ENCODE measurements around the gene NFKB1. TPM values are rescaled to one million over a fixed set of nuclear protein-coding genes. Genes with fewer than 3 reads are reported as not detected.

The NFKB1 gene
- total RNA-seq, 1 donor from 2014 or later: 19.0 TPM

DNA sequence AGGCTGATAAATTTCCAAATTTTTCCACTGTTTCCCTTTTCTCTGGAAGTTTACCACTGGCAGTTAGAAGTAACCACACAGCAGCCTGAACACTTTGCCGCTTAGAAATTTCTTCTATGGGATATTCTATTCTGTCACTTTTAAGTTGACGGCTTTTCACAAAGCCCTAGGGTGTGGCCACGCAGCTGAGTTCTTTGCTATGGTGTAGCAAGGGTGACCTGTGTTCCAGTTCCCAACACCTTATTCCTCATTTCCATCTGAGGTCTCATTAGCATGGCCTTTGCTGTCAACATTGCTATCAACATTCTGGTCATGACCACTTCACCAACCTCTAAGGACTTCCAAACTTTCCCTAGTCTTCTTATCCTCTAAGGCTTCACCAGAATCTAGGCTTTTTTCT, 45.4 kb upstream of the NFKB1 start:
- no peak for DNase-seq (ENCODE audit: low read depth)
- Histone ChIP-seq H3K4me3 (ENCODE audit: low read depth, low read length) (no peak overlapping the region), H3K27me3 (ENCODE audit: control insufficient read depth, insufficient read depth, low read length) (no peaks in the 10 kb centered on the region), H3K36me3 (ENCODE audit: control insufficient read depth, insufficient read depth, low read length) (no peaks in the 10 kb centered on the region)
- FAIRE-seq: no peak
- TF ChIP-seq, protein P1, sequence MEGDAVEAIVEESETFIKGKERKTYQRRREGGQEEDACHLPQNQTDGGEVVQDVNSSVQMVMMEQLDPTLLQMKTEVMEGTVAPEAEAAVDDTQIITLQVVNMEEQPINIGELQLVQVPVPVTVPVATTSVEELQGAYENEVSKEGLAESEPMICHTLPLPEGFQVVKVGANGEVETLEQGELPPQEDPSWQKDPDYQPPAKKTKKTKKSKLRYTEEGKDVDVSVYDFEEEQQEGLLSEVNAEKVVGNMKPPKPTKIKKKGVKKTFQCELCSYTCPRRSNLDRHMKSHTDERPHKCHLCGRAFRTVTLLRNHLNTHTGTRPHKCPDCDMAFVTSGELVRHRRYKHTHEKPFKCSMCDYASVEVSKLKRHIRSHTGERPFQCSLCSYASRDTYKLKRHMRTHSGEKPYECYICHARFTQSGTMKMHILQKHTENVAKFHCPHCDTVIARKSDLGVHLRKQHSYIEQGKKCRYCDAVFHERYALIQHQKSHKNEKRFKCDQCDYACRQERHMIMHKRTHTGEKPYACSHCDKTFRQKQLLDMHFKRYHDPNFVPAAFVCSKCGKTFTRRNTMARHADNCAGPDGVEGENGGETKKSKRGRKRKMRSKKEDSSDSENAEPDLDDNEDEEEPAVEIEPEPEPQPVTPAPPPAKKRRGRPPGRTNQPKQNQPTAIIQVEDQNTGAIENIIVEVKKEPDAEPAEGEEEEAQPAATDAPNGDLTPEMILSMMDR (IDR thresholded peaks at IDR 0.05; ENCODE audit: insufficient read depth, low read length, severe bottlenecking): no peak

DNA sequence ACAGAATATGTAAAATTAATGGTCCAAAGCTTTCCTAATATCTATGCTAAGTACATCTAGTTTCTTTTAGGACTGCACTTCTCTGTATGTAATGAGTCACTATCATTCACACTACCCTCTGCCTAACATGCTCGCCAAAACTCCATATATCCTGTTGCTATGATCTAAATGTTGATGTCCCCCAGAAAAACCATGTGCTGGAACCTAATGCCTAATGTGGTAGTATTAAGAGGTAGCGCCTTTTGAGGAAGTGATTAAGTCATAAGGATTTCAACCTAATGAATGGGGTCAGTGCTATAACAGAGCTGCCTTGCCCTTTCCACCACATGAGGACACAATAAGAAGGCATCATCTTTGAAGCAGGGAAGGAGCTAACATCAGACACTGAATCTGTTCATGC, 34.9 kb upstream of the NFKB1 start:
- Histone ChIP-seq H3K27me3 (ENCODE audit: control insufficient read depth, insufficient read depth, low read length) (no peaks in the 10 kb centered on the region), H3K4me3 (ENCODE audit: low read depth, low read length) (no peak overlapping the region), H3K36me3 (ENCODE audit: control insufficient read depth, insufficient read depth, low read length) (no peaks in the 10 kb centered on the region)
- DNase-seq (ENCODE audit: low read depth) (peak; percentile 70), FAIRE-seq (no peak)
- TF ChIP-seq, protein P1 (IDR thresholded peaks at IDR 0.05; ENCODE audit: insufficient read depth, low read length, severe bottlenecking): no peak

DNA sequence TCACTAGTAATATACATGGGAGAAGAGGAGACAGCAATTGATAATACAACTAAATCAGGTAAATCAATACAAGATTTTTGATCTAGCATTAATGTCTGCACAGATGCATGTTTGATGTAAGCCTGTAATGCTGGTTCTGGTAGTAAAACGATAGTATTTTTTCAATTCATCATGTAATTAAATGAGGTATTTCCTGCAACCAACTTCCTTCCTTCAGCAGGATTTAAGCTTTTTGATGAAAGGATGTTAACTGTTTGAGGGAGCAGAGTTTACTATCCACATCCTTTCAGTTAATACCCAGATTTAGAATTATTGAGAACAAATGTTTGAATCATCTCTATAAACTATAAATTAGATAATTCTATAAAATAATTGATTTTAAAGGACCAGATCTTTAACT, 31.4 kb upstream of the NFKB1 start:
- H3K4me3 ChIP-seq (ENCODE audit: low read depth, low read length): no peak overlapping the region
- TF ChIP-seq, protein P1 (IDR thresholded peaks at IDR 0.05; ENCODE audit: insufficient read depth, low read length, severe bottlenecking): no peak
- no peaks in the 10 kb centered on the region for H3K36me3 ChIP-seq (ENCODE audit: control insufficient read depth, insufficient read depth, low read length)
- DNase-seq (ENCODE audit: low read depth): no peak
- FAIRE-seq: no peak
- no peaks in the 10 kb centered on the region for H3K27me3 ChIP-seq (ENCODE audit: control insufficient read depth, insufficient read depth, low read length)

DNA sequence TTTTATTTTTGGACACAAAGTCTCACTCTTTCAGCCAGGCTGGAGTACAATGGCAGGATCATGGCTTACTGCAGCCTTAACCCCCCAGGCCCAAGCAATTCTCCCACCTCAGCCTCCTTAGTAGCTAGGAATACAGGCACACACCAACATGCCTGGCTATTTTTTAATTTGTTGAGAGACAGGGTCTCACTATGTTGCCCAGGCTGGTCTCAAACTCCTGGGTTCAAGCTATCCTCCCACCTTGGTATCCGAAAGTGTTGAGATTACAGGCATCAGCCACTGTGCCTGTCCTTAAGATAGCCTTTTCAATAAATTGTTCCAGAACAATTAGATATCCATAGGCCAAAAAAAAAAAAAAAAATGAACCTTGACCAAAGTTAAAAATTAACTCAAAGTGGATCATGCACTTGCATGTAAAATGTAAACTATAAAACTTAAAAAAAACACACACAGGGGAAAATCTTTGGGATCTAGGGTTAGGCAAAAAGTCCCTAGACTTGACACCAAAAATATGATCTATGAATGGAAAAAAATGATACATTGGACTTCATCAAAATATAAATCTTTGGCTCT, 28.6 kb upstream of the NFKB1 start:
- no peak for FAIRE-seq
- DNase-seq (ENCODE audit: low read depth): no peak
- TF ChIP-seq, protein P1 (IDR thresholded peaks at IDR 0.05; ENCODE audit: insufficient read depth, low read length, severe bottlenecking): no peak
- Histone ChIP-seq H3K27me3 (ENCODE audit: control insufficient read depth, insufficient read depth, low read length) (no peaks in the 10 kb centered on the region), H3K36me3 (ENCODE audit: control insufficient read depth, insufficient read depth, low read length) (no peaks in the 10 kb centered on the region), H3K4me3 (ENCODE audit: low read depth, low read length) (no peak overlapping the region)

DNA sequence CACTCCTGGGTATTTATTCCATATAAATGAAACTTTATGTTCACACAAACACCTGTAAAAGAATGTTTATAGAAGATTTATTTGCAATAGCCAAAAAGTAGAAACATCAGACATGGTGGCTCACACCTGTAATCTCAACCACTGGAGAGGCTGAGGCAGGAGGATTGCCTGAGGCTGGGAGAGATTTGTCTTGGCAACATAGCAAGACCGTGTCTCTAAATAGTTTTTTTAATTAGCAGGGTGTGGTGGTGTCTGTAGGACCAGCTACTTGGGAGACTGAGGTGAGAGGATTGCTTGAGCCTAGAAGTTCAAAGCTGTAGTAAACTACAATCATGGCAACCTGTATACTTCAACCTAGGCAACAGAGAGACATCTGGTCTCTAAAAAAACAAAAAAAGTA, 27.7 kb upstream of the NFKB1 start:
- DNase-seq (ENCODE audit: low read depth) (no peak), FAIRE-seq (no peak)
- no peak overlapping the region for H3K4me3 ChIP-seq (ENCODE audit: low read depth, low read length)
- no peaks in the 10 kb centered on the region for H3K27me3 ChIP-seq (ENCODE audit: control insufficient read depth, insufficient read depth, low read length)
- H3K36me3 ChIP-seq (ENCODE audit: control insufficient read depth, insufficient read depth, low read length): no peaks in the 10 kb centered on the region
- TF ChIP-seq, protein P1 (IDR thresholded peaks at IDR 0.05; ENCODE audit: insufficient read depth, low read length, severe bottlenecking): no peak

Data from bronchial epithelial cell (primary cell).